NCI-H2227 treated with DMSO at 0.1 percent for 48 hours (cell line): ENCODE results near the gene ALG5.
A peak's percentile ranks its signal among the peaks of the same experiment; 100 is the strongest.

ENCODE experiments used
- DNase-seq: peaks from one replicate; lab custom pipeline; 2025; lab: John Stamatoyannopoulos, UW

The ALG5 gene

DNA sequence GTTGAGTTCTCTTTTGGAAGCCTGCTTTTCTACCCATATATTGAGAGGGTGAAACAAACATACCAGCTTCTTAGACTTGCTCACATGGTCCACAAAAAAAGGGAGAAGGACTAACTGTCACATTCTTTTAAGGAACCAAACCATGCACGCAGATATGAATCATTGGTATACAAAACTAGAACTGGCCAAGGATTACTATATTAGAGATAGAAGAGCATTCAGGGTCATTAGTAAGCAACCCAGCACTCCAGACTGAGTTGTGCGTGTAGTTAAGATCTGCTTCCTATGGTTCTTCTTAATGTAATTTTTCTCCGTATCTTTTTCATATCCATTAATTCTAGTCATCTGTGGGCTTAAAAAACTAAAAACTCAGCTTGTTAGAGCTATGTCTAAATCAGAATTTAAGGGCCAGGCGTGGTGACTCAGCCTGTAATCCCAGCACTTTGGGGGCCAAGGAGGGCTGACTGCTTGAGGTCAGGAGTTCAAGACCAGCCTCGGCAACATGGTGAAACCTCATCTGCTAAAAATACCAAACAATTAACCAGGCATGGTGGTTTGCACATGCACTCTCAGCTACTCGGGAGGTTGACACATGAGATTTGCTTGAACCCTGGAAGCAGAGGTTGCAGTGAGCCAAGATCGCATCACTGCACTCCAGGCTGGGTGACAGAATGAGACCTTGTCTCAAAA, 19.6 kb downstream of the ALG5 start:
- DNase-seq, result no peak

DNA sequence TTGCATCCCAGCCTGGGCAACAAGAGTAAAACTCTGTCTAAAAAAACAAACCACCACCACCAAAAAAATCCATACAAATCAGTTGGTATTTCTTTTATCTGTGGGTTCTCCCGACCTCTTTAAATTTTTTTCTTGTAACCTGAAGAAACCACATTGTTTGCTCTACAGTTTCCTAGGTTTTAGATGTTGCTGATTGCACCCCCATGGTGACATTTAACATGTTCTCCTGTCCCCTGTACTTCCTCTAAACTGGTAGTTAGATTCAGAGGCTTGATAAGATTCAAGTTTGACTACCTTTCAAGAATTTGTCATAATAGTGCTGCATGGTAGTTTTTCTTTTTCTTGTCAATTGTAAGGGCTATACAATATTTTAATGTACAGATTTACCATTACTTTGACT, 24.0 kb downstream of the ALG5 start:
- DNase-seq, result no peak

DNA sequence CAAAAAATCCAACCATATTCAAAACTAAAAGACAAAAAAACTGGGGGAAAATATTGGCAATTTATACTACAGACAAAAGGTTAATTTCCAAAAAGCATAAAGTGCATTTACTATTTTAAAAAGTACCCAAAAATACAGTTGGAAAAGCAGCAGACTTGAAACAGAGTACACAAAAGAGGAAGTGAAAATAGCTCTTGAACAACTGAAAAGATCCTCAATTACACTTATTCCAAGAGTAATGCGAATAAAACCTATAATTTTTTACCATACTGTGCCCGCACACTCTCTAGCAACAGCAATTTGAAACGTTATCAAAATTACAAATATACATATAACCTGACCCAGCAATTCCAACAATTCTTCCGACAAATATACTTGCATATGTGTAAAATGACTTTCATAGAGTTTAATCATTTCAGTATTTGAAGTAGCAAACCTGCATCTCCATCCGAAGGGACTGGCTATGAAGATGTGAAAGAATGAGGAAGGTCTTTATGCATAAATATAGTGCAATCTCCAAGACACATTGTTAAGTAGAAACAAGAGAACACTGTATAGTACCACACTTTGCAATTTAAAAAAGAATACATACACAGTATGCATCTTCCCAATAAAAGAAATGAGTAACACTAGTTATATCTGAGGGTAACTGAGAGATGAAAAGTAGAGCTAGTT, 25.4 kb downstream of the ALG5 start:
- DNase-seq, result no peak

DNA sequence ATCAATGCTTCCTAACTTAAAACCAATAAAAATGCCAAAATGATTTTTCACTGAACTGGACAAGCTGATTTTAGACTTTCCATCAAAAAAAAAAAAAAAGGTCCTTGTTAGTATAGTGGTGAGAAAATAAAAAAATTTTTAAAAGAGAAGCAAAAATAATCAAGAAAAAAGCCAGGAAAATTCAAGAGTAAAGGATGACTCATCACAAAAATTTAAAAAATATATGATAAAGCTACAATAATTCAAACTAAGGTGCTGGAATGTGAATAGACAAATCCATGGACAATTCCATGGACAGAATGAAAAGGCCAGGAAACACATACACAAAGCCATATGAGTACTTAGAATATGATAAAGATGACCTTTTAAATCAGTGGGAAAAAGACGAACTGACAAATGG, 26.1 kb downstream of the ALG5 start:
- no peak for DNase-seq

DNA sequence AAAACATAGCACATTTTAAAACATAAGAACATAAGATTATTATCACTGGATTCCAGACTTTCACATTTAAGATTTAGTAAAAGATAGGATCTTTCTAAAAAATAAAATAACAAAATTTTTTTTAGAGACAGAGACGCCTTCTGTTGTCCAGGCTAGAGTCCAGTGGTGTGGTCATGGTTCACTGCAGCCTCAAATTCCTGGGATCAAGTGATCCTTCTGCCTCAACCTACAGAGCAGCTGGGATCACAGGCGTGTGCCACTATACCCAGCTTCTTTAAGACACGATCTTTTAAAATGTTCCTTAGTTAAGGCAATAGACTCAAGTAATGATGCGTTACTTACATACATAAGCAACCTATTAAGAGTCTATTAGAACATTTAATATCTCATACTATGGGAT, 32.7 kb downstream of the ALG5 start:
- DNase-seq, result no peak

DNA sequence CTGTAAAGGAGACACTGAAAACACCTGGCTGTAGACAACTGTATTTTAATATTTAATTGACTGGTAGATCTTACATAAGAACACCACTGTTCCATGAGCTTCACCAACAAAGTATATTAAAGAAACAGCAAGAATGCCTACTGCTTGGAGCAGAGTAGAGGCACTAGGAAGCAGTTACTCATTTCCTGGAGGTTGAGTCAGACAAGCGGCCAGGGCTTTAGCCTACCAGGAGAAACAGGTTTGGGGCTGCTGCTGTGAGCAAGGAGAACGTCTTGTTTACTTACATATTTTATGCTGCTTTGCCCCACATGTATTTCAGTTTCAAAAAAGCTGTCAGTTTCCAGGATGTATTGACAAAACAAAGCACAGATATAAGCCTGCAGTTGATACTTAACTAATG, 33.4 kb downstream of the ALG5 start:
- DNase-seq, result no peak

DNA sequence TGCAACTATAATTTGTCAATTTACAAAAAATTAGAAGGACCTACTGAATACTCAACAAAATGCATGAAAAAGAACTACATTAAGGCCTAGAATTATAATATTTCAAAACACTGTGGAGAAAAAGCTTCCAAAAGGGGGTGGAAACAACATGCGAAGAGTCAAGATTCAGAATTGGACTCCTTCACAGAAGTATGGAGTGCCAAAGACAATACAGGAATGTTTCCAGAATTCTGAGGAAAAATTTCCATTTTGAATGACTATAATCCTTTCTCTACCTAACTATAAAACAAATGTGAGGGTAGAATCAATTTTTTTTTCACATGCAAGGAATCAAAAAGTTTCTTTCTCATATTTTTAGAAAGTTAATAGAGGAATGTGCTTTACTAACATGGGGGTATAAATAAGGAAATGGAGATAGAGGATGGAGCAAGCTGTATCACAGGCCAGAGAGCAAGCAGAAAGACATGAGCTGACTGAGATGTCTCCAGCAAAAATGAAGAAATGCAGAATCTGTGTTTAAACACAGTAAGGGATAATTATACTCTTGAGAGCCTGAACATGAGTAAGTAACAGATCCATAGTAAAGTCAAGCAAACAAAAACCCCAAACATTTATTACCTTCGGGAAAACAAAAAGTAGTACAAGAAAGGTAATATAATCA, 39.6 kb downstream of the ALG5 start:
- DNase-seq, result no peak

DNA sequence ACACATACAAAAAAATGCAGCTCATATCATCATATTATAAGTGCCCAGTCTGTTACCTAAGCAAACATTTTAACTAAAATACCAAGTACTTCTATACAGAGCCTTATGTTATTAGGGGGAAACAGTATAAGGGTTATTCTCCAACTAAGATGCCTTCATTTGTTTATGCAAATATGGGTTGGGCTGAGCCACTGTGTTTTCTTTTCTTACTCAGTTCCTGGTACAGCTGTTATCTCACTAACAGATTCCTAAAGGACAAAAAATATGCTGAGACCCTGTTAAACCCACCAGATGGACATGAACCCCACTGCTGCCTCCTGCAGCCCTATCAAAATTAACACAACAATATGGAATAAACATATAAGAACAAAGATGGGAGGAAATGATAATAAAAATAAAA, 44.6 kb downstream of the ALG5 start:
- DNase-seq, result no peak

DNA sequence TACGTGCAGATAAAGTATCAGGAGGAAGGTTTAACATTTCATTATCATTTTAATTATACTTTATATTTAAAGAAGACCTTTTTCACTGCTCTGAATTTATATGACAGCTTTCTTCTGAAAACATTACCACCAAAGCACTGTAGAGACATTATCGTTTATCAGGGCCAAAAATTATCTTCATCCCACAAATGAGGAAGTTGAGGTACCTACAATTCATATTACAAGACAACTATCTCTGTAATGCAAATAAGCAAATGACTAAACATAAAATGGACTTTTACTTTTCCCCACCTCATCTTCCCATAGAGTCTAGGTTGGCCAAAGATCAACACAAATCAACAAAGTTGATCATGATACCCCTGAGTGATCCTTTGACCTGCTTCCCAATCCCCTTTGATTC, 48.2 kb downstream of the ALG5 start:
- DNase-seq, result no peak

DNA sequence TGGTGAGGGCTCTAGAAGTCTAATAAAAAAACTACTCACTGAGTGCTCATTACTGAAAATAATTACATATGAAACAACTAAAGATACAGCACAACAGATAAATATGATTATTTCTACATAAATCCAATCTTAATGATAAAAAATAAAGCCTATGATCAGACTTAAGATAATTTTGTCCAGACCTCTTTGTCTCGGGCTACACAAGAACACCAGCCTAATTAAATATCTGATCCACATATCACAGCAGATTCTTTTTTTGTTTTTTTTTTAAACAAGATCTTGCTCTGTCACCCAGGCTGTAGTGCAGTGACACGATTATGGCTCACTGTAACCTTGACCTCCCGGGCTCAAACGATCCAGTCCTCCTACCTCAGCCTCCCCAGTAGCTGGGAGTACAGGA, 48.8 kb downstream of the ALG5 start:
- no peak for DNase-seq

DNA sequence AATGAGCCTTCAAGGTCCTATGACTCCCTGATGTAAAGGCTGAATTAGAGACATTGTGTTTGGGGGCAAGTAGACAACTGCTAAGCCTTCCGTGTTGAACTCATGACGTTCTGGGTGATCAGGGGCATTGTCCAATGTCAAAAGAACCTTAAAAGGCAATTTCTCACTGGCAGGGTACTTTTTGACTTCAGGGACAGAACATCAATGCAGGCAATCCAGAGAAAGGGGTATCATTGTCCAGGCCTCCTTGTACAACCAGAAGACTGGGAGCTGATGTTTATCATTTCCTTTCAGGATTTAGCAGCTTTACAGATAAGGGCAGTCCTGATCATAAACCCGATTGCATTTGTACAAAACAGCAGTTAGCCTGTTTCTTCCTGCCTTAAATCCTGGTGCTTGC, 54.1 kb downstream of the ALG5 start:
- no peak for DNase-seq

DNA sequence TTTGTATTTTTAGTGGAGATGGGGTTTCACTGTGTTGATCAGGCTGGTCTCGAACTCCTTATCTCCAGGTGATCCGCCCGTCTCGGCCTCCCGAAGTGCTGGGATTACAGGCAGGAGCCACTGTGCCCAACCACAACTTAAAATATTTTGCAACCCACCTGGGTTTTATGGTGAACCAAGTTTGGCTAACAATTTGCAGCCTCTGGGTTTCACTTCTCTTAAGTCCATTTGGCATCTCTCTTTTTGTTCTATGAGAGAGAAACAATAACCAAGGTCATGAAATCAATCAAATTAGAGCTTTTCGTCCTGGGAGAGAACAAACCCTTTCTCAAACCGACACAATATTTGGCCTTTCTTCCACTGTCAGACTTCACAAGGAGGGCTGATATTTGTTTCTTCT, 73.5 kb downstream of the ALG5 start:
- DNase-seq, result no peak

DNA sequence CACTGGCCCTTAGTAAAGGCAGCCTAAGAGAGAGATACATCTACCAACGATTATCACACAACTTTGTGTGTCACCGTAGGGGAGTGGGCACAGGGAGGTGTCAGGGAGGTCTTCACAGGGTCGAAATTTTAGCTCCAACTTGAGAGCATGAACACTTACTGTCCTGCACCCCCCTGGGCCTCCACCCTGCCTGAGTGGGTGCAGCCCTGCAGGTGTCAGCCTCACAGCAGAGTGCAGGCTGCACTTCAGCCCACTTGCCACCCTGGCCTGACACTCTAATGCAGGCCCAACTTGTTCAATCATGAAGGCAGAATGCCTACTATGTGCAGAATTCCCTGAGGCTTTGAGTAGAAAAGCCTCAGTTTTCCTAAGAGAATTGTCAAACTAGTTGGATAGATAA, 75.1 kb downstream of the ALG5 start:
- no peak for DNase-seq

DNA sequence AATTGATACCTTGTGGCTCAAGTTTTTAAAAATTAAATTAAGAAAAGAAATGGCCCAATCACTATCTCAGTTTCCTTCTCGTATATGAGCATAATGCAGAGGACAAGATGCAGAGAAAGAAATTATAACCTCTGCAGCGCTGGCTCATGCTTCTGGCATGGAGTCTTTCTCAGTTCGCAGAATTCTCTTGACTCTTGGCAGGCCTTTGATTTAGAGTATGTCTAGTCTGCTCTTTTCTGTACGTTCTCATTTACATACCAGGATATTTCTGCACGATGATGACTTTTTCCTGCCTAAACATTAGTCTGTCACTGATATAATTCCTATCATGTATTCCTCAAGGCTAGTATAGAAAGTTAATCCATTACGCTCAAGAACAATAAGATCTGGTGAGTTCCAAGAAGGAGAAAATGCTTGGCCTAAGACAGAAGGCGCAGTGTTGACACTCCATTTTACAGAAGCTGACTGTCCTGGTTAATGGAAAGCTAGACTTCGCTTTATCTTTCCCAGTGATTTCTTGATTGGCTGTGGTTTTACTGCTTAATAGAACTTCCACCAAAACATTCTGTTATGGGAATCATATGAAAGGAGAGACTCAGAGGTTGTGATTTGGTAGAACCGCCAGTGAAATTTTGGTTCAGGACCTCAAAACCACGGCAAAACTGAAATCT, 77.4 kb downstream of the ALG5 start:
- DNase-seq, result no peak

DNA sequence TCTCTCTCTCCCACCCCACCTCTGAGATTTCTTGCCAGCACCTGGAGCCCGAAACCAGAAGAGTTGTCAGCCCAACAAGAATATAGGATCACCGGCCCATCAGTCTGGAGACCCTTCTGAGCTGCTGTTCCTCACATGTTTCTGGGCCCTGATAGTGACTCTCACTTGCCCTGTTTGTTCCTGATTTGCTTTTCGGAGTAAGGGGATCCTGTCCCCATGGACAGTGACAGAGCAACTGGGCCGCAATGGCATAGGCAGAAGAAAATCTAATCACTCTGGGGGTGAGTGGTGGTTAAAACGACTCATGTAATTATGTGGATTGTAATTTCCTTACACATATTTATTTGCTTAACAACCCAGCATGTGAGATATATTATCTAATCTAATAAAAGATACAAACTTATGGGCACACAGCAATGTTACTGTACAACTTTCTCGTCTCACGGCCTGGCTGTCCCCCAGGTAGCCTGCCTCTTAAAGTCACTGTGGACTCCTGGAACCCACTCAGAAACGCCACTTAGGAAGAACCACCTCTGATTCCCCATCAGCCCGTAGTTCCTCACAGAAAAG, 78.4 kb downstream of the ALG5 start:
- DNase-seq, result peak; percentile 49

DNA sequence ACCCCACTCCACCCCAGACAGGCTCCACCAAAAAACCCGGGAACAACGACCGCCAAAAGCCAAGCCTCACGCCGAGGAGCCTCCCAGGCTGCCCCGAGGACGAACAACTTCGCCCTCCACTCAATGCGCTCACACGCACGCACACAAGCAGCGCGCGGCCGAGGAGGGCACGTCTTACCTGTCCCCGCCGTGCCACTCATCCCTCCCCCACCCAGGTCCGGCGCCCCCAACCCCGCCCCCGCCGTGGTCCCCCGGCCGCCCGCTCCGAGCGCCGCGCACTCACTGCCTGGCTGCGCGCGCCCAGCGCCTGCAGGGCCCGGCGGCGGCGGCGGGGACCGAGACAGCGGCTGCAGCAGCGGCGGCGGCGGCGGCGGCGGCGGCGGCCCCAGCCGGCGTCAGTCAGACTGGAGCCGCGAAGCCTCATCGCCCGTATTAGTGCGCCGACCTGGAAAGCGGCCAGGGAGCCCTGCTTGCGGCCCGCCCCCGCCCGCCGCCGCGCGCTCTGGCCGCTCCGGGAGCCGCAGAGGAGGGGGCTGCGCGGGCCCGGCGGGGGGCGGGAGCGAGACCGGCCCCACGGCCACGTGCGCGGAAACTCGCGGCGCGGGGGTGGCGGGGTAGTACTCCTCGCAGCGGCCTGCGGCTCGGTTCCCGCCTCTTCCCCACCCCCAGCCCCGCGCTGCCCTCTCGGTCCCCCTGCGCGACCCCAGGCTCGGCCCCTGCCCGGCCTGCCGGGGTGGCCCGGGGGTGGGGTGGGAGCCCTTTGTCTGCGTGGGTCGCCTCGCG, 79.1 kb downstream of the ALG5 start, which contains the start of gene SMAD9:
Gene SMAD9, minus strand, starts transcription at position 406 of the 783 bp plus-strand sequence. CDS start 40,549 bp downstream, outside the sequence.
- DNase-seq, result peak; percentile 23

DNA sequence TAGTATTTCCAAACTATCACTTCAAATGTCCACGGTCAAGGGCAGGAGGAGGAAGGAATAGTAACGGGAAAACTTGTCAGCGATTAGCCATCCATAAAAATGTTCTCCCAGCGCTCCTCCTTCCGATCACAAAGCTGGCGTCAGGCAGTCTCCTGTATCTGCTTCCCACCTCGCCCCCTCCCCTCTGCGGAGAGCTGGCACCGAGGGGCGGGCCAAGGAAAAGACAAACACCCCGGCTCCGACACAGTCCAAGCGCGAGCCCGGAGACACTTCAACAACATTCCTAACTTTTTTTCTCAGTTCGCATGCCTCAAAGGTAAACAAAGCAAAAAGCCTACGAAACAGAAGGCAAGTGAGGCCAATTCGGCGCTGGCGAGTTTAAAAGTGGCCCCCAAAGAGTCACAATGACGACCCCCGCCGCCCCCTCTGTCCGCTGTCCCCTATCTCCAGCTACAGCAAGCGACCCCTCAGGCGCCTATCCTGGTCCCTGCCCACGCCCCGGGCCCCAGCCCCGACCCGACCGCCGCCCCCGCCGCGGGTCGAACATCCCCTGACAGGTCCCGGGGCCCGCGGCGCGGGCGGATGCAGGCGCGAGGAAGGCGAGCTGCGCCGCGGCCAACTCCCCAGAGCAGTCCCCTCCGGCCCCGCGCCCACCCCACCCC, 79.8 kb downstream of the ALG5 start:
- peak; percentile 56 for DNase-seq

DNA sequence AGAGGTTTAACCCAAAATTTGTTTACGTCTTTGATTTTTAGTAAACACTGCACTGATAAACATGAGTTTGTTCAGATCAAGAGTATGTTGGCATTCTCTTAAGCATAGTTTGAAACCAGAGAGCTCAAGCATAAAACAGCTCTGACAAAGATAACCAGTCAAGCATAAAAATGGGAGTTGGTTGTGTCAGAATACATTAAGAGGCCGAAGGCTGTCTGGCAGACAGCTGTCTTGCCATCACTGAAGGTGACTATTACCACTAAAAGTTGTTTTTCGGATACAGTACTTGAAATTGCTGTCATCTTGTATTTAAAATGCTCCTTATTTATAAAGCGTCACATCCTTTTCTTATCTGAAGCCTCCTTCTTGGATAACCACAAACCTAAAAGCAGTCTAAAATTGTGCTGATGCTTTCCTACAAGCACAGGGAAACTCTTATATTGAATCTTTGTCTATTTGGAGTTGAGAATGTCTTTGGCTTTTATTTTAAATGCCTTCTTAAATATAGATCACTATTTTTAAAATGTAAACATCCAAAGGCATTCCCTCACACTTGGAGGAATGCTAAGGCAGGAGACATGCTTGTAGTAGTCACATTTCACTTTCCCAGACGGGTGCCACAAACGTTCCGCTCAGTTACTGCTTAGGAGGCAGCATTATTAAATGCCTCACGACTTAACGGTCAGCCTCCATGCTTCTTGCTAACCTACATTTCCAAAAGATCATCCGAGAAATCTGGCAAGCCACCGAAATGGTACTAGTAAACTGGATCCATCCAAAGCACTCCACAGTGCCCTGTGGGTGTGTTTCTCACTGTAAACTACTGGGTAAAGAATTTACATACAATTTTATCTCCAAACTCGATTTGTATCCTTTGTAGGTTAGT, 80.7 kb downstream of the ALG5 start:
- DNase-seq, result peak; percentile 24

DNA sequence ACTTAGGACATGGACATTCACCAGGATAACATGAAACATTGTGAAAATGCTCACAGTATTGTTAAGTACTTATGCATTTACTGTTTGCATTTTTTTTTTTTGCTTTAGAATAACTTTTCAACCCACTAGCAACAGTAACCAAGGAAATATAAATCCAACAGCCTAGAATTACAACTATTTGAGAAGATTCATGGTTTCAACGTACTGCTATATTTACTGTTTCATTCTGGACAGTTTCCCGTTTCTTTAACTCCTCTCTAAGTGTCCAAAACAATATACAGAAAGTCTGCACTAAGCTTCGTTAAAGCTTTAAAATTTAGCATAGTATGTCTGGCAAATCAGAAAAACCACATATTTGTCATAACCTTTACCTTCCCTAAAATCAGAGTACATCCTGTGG, 81.8 kb downstream of the ALG5 start:
- DNase-seq, result no peak
